Measurements from ENCODE around the gene PARN.
"Not testable (repeated sequence)": the region's sequence is repeated elsewhere in the genome, so short reads cannot be mapped to it uniquely, and the experiment has no call there.

PARN gene

DNA sequence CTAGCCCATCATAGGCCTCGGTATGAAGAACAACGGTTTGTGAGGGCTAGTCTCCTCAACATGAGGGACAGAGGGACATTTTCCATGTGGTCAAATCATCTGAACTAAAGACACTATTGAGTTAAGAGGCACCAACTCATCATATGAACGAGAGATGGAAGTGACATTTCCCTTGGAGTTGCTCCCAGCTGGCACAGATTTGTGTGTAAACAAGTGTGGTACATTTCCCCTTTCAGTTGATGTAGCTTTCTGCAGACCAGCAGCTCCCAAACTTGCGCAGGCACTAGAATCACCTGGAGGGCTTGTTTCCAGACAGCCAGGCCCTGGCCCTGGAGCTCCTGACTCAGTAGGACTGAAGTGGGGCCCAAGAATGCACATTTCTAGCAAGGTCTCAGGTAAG, 205.5 kb downstream of the PARN start:
- no peak for DNase-seq

- DNase-seq = no peak
These were observed 206.7 kb downstream of the PARN start for GRCh38 chr16:14423344-14423743.

GRCh38 chr16:14420721-14421488, 209.2 kb downstream of the PARN start:
- no peak for DNase-seq

- DNase-seq = not testable (repeated sequence)
These were observed 209.8 kb downstream of the PARN start for GRCh38 chr16:14420243-14420642.

DNA sequence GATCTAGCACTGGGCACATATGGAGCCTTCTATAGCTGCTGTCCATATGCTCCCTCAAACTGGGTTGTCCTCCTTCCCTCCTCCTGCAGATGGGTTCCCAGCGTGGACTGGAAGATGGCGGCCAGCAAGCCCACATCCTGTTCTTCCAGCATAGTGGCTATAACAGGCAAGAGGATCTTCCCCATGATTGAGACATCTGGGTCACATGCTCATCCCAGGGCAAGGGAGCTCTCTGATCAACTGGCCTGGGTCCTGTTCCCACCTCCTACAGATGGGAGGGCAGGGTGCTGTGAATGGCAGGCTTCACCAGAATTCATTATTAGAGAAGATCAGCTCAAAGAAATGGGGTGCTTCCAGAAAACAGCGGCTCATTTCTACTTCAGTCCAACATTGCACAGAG, 210.2 kb downstream of the PARN start:
- DNase-seq = no peak

DNA sequence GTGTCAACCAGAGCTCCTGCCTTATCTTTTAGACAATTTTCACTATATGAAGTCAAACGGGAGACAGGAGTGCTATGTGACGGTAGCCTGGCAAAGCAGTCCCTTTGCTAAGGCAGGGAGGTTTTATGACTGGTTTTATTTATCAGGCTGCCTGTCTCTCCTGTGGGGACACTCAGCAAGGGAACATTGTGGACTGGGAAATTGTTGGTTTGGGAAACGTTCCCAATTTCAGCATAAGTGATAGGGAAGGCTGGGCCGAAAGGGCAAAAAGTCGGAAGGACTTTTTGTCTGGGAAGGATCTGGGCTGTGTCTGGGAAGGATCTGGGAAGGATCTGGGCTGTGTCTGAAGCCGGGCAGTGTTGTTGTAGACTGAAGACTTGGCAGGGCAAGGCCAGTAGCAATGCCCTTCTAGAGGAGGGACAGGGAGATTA, 211.2 kb downstream of the PARN start:
- no peak for DNase-seq

DNA sequence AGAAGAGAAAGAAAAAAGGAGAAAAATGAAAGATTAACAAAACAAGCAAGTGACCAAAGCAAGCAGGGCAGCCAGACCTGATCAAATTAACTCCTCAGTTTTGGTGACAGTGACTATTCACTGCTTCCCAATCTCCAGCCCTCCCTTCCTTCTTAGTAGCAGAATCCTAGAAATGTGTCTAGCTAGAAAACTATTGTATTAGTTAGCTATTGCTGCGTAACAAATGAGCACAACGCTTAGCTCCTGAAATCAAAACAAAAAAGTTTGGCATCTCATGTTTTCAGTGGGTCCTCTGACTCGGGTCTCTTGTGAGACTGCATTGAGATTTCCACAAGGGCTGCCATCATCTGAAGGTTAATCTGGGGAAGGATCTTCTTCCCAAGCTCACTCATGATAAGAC, 213.9 kb downstream of the PARN start:
- no peak for DNase-seq

DNA sequence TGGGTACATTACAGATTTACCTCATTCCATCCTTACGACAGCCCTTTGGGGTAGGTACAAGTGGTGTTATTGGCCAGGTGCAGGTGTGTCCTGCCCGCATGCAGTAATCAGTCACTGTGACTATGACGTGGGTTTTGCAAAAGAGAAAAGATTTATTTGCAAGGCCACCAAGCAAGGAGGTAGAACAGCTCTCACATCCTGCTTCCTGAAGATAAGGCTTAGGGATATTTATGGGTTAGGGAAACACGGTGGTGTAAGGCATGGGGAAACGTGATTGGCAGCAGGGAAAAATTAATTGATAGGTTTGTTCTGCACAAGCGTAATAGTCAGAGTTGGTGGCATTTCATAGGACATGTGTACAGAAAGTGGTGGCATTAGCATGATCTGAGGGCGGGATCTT, 214.8 kb downstream of the PARN start:
- no peak for DNase-seq

- no peak for DNase-seq
These were observed 220.5 kb downstream of the PARN start for GRCh38 chr16:14409563-14409962.

DNA sequence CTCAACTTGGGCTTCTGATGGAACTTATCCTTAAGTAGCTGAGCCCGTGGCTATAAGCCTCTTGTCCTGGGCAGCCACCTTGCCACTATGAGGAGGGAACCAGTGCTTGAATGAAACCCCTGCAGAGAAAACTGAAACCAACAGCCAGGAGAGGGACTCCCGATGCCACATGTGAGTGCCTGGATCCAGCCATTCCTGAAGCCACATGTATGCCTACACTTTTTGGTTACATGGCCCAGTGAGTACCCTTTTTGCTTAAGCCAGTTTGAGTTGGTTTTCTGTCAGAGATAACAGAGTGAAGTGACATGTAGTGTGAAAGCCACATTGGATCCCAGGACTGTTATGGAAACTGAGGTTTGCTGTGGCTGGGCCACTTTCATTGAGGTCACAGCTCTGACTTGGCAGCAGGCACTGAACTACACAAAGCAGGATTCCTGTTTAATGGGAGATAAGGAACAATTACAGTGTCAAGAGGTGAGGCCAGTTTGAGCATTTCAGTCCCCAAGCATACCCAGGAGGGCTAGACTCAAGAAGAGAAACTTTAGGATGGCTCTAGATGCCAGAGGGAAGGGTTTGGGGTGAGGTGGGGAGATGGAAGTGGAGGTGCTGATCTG, 222.2 kb downstream of the PARN start:
- no peak for DNase-seq

- DNase-seq = no peak
These were observed 224.2 kb downstream of the PARN start for GRCh38 chr16:14405611-14406537.

DNA sequence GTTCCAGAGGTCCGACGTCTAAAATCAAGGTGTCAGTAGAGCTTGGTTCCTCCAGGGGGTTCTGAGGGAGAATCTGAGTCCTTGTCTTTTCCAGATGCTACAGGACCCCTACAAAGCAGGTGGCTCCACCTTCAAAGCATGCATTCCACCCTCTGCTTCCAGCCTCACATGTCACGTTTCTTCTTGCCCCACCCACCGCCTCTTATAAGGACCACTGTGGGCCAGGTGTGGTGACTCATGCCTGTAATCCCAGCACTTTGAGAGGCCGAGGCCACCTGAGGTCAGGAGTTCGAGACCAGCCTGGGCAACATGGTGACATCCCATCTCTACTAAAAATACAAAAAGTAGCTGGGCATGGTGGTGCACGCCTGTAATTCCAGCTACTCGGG, 227.1 kb downstream of the PARN start:
- not testable (repeated sequence) for DNase-seq

- DNase-seq = not testable (repeated sequence)
These were observed 227.7 kb downstream of the PARN start for GRCh38 chr16:14402114-14403000.

- not testable (repeated sequence) for DNase-seq
These were observed 228.4 kb downstream of the PARN start for GRCh38 chr16:14401711-14402061.

DNA sequence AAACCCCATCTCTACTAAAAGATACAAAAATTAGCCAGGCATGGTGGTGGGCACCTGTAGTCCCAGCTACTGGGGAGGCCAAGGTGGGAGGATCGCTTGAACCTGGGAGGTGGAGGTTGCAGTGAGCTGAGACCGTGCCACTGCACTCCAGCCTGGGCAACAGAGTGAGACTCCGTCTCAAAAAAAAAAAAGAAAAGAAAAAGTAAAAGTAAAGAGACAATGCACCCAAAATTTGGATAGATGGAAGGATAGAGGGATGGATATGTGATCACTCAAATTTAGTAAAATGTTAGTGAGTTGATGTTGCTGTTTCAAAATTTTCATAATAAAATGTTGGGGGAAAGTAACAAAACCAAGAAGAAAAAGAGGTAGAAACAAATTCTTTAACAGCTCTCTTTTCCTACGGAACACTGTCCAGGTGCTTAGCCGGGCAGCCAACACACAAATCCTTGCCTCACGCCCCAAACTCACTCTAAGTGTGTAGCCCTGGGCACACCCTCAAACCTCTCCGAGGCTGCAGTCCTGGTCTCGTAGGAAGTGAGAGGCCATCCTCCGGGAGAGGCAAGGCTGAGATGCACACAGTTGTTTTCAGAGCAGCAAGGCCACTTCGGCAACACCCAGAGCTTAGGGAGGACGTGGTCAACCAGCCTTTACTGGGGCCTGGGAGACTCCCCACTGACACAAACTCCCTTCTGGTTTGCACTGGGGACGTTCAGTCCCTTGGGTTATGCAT, 228.9 kb downstream of the PARN start:
- DNase-seq = not testable (repeated sequence)

DNA sequence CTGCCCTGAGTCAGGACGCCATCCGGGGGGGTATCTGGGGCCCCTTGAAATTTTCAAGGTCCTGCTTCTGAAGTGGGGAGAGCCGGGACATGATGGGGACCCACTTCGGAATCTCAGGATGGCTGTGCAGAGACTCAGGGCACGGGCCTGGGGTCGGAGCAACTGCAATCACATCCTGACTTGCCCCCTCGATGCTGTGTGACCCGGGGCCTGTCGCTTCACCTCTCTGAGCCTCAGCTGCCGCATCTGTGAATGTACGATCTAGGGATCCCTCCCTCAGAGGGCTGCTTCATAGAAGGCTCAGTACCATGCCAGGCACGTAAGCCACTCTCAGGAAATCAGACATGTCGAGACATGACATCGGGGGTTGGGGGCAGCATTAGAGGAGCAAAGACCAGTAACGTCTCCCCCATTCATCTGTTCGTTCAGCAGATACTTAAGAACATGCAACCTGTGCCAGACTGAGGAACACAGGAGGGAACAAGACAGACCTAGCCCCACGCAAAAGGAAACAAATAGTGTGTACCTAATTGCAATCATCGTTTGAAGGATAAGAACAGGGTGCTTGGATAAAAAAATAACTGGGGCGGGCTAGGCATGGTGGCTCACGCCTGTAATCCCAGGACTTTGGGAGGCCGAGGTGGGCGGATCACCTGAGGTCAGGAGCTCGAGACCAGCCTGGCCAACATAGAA, 229.6 kb downstream of the PARN start:
- no peak for DNase-seq

- DNase-seq = no peak
These were observed 230.4 kb downstream of the PARN start for GRCh38 chr16:14399378-14400284.

GRCh38 chr16:14398014-14398717, 231.9 kb downstream of the PARN start:
- no peak for DNase-seq

DNA sequence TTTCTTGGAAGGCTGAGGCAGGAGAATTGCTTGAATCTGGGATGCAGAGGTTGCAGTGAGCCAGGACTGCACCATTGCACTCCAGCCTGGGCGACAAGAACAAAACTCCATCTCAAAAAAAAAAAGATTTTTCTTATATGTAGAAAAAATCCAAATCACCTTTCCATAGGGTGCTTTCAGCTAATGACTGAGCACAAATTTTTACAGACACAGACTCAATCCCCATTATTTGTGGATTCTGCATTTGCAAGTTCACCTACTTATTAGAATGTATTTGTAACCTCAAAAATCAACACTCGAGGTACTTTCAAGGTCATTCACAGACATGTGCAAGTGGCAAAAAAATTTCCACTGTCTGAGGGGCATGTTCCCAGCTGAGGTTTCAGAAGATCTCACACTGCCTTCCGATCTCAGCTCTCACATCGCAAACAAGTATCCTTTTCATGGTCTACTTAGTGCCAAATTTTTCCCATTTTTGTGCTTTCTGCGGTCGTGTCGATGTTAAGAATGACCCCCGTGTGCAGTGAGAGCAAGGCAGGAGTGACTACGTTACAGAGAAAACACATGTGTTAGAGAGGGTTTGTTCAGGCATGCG, 234.3 kb downstream of the PARN start:
- not testable (repeated sequence) for DNase-seq
